HCT116 (cell line): ENCODE measurements around the gene ZNF215. TPM values are rescaled to one million over a fixed set of nuclear protein-coding genes. Genes with fewer than 3 reads are reported as not detected.

Experiments used
- ATAC-seq: fragments of 200-7000 bp; cut with Tn5 transposase; 2 replicates; pipeline ENCODE4 v1.9.1; 2020; ENCODE audit warnings: mild to moderate bottlenecking, moderate library complexity
- BruUV-seq: library from RNA; stranded (reverse); fragments of 400-500 nt; replicated peaks from 2 replicates; lab custom pipeline; 2021; lab: Mats Ljungman, UMichigan
- CTCF ChIA-PET: fragments of 300-600 bp; sonication (Branson Sonifier 250); formaldehyde crosslinking; loops from one replicate; lab custom pipeline; 2021; ENCODE audit warnings: antibody characterized with exemption; lab: Charles Lee
- POLR2A ChIA-PET: fragments of 300-600, 350-600 bp; sonication (Branson Sonifier 250); formaldehyde crosslinking; loops from one replicate; lab custom pipeline; 2021; ENCODE audit warnings: antibody characterized with exemption; lab: Charles Lee
- RAD21 ChIA-PET, 2 experiments: fragments of 300-600 bp; sonication (Branson Sonifier 250); formaldehyde crosslinking; loops; one replicate each; lab custom pipeline; 2023; ENCODE audit warnings: low total read pairs in 2 of 2; ENCODE audit not compliant: uncharacterized antibody in 2 of 2, unreplicated experiment in 2 of 2, low non-redundant PET in 1 of 2; lab: Charles Lee
- DNase-seq: peaks from one replicate; pipeline ENCODE4 v3.0.0-alpha.2; 2010; ENCODE audit warnings: low read depth, low spot score
- H2AFZ ChIP-seq: fragments of 200-600 bp; shearing (Covaris generic), sonication (generic); 2 replicates; pipeline ENCODE4 v1.6.1; 2017; ENCODE audit warnings: low read depth, mixed run types, mixed read lengths, antibody characterized with exemption, low read length; ENCODE audit not compliant: poor library complexity, severe bottlenecking
- H3K27ac ChIP-seq: 2 replicates; pipeline ENCODE4 v1.5.1; 2012; ENCODE audit warnings: low read depth, low read length
- H3K27me3 ChIP-seq: fragments of 200-600 bp; sonication (generic); 2 replicates; pipeline ENCODE4 v1.6.1; 2016; ENCODE audit warnings: mixed run types, low read length, mixed read lengths; ENCODE audit not compliant: insufficient read depth
- H3K36me3 ChIP-seq, 2 experiments: fragments of 200-500 bp in 1 of 2; fragments of 200-600 bp in 1 of 2; sonication (Bioruptor generic) in 1 of 2; sonication (generic) in 1 of 2; 2 replicates each; pipeline versions ENCODE4 v1.5.1 to v1.6.1; 2014 to 2016; ENCODE audit warnings: low read length in 2 of 2, inconsistent platforms in 1 of 2, mixed read lengths in 1 of 2, mixed run types in 1 of 2; ENCODE audit not compliant: insufficient read depth in 2 of 2, control insufficient read depth in 1 of 2
- H3K4me1 ChIP-seq, 2 experiments: fragments of 200-600 bp in 1 of 2; sonication (generic) in 1 of 2; 2 replicates each; pipeline versions ENCODE4 v1.5.1 to v1.6.1; 2012 to 2017; ENCODE audit warnings: low read length in 2 of 2, inconsistent platforms in 1 of 2, mild to moderate bottlenecking in 1 of 2, mixed read lengths in 1 of 2, mixed run types in 1 of 2, moderate library complexity in 1 of 2; ENCODE audit not compliant: insufficient read depth in 2 of 2, control insufficient read depth in 1 of 2
- H3K4me2 ChIP-seq: fragments of 200-600 bp; sonication (generic); 2 replicates; pipeline ENCODE4 v1.6.1; 2017; ENCODE audit warnings: mixed run types, low read length, mixed read lengths
- H3K4me3 ChIP-seq, 2 experiments: fragments of 200-600 bp in 1 of 2; sonication (generic) in 1 of 2; replicated peaks in 1 of 2; 2 replicates each; pipeline ENCODE4 v1.5.1; 2011 to 2016; ENCODE audit warnings: low read length in 2 of 2, control low read depth in 1 of 2, low read depth in 1 of 2, mild to moderate bottlenecking in 1 of 2, mixed read lengths in 1 of 2, mixed run types in 1 of 2
- H3K79me2 ChIP-seq: fragments of 200-600 bp; sonication (generic); 2 replicates; pipeline ENCODE4 v1.6.1; 2017; ENCODE audit warnings: mild to moderate bottlenecking, mixed run types, low read length, moderate library complexity, mixed read lengths; ENCODE audit not compliant: insufficient read depth
- H3K9ac ChIP-seq: fragments of 200-600 bp; sonication (generic); 2 replicates; pipeline ENCODE4 v1.6.1; 2016; ENCODE audit warnings: low read length, mixed read lengths
- H3K9me2 ChIP-seq: fragments of 200-600 bp; sonication (generic), shearing (Covaris generic); 2 replicates; pipeline ENCODE4 v1.6.1; 2017; ENCODE audit warnings: mixed run types, mild to moderate bottlenecking, moderate library complexity; ENCODE audit not compliant: insufficient read depth
- H3K9me3 ChIP-seq, 2 experiments: fragments of 200-500 bp in 1 of 2; fragments of 200-600 bp in 1 of 2; sonication (Bioruptor generic) in 1 of 2; sonication (generic) in 1 of 2; 2 replicates each; pipeline ENCODE4 v1.6.1; 2014 to 2017; ENCODE audit warnings: low read length in 2 of 2, mixed read lengths in 2 of 2, inconsistent platforms in 1 of 2, low read depth in 1 of 2, mild to moderate bottlenecking in 1 of 2, mixed run types in 1 of 2, moderate library complexity in 1 of 2; ENCODE audit not compliant: control insufficient read depth in 1 of 2, insufficient read depth in 1 of 2
- H4K20me1 ChIP-seq: fragments of 200-600 bp; sonication (generic), shearing (Covaris generic); 2 replicates; pipeline ENCODE4 v1.6.1; 2017; ENCODE audit warnings: mixed run types, mild to moderate bottlenecking, moderate library complexity; ENCODE audit not compliant: insufficient read depth
- ATF3 ChIP-seq: IDR thresholded peaks from 2 replicates; pipeline ENCODE4 v1.6.1; 2012
- CBX3 ChIP-seq: IDR thresholded peaks from 2 replicates; pipeline ENCODE4 v1.6.1; 2012; ENCODE audit warnings: low read depth
- CTCF ChIP-seq, 3 experiments: fragments of 200-600 bp in 1 of 3; sonication (generic) in 1 of 3; IDR thresholded peaks in 2 of 3; conservative IDR thresholded peaks in 1 of 3; 2 replicates each; pipeline ENCODE4 v1.5.1; 2012 to 2017; ENCODE audit warnings: low read depth in 2 of 3, low read length in 2 of 3, antibody characterized with exemption in 1 of 3, borderline replicate concordance in 1 of 3, control low read depth in 1 of 3, mild to moderate bottlenecking in 1 of 3, mixed read lengths in 1 of 3, mixed run types in 1 of 3, moderate library complexity in 1 of 3; ENCODE audit not compliant: insufficient read depth in 1 of 3
- ELF1 ChIP-seq: IDR thresholded peaks from 2 replicates; pipeline ENCODE4 v1.6.1; 2012; ENCODE audit warnings: low read depth, borderline replicate concordance
- EZH2 ChIP-seq: fragments of 200-600 bp; sonication (generic); IDR thresholded peaks from 2 replicates; pipeline ENCODE4 v1.6.1; 2017; ENCODE audit warnings: antibody characterized with exemption, mixed run types
- EZH2phosphoT487 ChIP-seq: fragments of 200-600 bp; IDR thresholded peaks from 2 replicates; pipeline ENCODE4 v1.6.1; 2018; ENCODE audit warnings: antibody characterized with exemption, borderline replicate concordance
- MAX ChIP-seq: IDR thresholded peaks from 2 replicates; pipeline ENCODE4 v1.6.1; 2012
- SP1 ChIP-seq: IDR thresholded peaks from 2 replicates; pipeline ENCODE4 v1.6.1; 2012; ENCODE audit warnings: low read depth
- SRF ChIP-seq: IDR thresholded peaks from 2 replicates; pipeline ENCODE4 v1.6.1; 2012; ENCODE audit warnings: low read depth
- YY1 ChIP-seq: IDR thresholded peaks from 2 replicates; pipeline ENCODE4 v1.6.1; 2011; ENCODE audit warnings: low read length, low read depth, moderate library complexity, mild to moderate bottlenecking; ENCODE audit not compliant: insufficient replicate concordance; ENCODE audit errors: extremely low read depth
- ZFX ChIP-seq: fragments of 450-650 bp; IDR thresholded peaks from 2 replicates; pipeline ENCODE4 v1.6.1; 2017
- ZNF274 ChIP-seq: fragments of 200-500 bp; sonication (Bioruptor generic); IDR thresholded peaks from 2 replicates; pipeline ENCODE4 v1.6.1; 2014; ENCODE audit warnings: mild to moderate bottlenecking, low read depth, low read length, inconsistent platforms
- intact Hi-C: fragments of 100-400 bp; cut with micrococcal nuclease; formaldehyde crosslinking; loops from 2 replicates; pipeline ENCODE4 v1.10.0; 2022
- total RNA-seq: library from RNA; stranded (reverse); gene quantifications from one replicate; pipeline ENCODE4 v1.2.1, GENCODE V29; 2021; ENCODE audit not compliant: unreplicated experiment

The ZNF215 gene
- total RNA-seq, 1 experiment from 2014 or later, result 9.9 TPM

- Histone ChIP-seq H3K4me2 (no peak overlapping the region), H3K9me2 (no peaks in the 10 kb centered on the region)
- RAD21 ChIA-PET, result no interaction called here
- TF ChIP-seq SRF (no peak), ELF1 (no peak), ZFX (no peak), CBX3 (no peak), EZH2 (no peak), CTCF (IDR thresholded peaks at IDR 0.05 in 2 of 3, conservative IDR thresholded peaks at IDR 0.05 in 1 of 3; ENCODE audit: borderline replicate concordance in 1 of 3, insufficient read depth in 1 of 3, low read depth in 2 of 3, low read length in 2 of 3) (no peak), ATF3 (no peak), SP1 (no peak), ZNF274 (no peak), YY1 (no peak), MAX (no peak), EZH2phosphoT487 (no peak)
- TF ChIP-seq, all 23 proteins: peak for 0
- no TSS peak for BruUV-seq
- intact Hi-C loops, result no loop called here
- Histone ChIP-seq H3K9me3 (no peaks in the 10 kb centered on the region), H3K4me1 (no peaks in the 10 kb centered on the region), H3K9ac (no peak overlapping the region), H3K4me3 (no peak overlapping the region), H3K27ac (no peak overlapping the region), H4K20me1 (no peaks in the 10 kb centered on the region), H3K36me3 (no peaks in the 10 kb centered on the region), H2AFZ (no peak overlapping the region), H3K27me3 (no peaks in the 10 kb centered on the region; the same call in 1 of the 2 replicates), H3K79me2 (no peaks in the 10 kb centered on the region)
- POLR2A ChIA-PET, result no interaction called here
- CTCF ChIA-PET, result interaction anchor here (0.7 kb wide), 1 partner anchor 10 kb away, joined by 3 read pairs; no protein-coding TSS in a partner anchor
- DNase-seq (no peak), ATAC-seq (no peak)
Measured at GRCh38 chr11:6919698-6920097, 6.5 kb upstream of the ZNF215 start.
